HCT116 (cell line): ENCODE measurements around the gene E2F6. TPM values are rescaled to one million over a fixed set of nuclear protein-coding genes. Genes with fewer than 3 reads are reported as not detected.

Experiments used
- ATAC-seq: fragments of 200-7000 bp; cut with Tn5 transposase; 2 replicates; pipeline ENCODE4 v1.9.1; 2020; ENCODE audit warnings: mild to moderate bottlenecking, moderate library complexity
- BruUV-seq: library from RNA; stranded (reverse); fragments of 400-500 nt; replicated peaks from 2 replicates; lab custom pipeline; 2021; lab: Mats Ljungman, UMichigan
- CTCF ChIA-PET: fragments of 300-600 bp; sonication (Branson Sonifier 250); formaldehyde crosslinking; loops from one replicate; lab custom pipeline; 2021; ENCODE audit warnings: antibody characterized with exemption; lab: Charles Lee
- POLR2A ChIA-PET: fragments of 300-600, 350-600 bp; sonication (Branson Sonifier 250); formaldehyde crosslinking; loops from one replicate; lab custom pipeline; 2021; ENCODE audit warnings: antibody characterized with exemption; lab: Charles Lee
- RAD21 ChIA-PET, 2 experiments: fragments of 300-600 bp; sonication (Branson Sonifier 250); formaldehyde crosslinking; loops; one replicate each; lab custom pipeline; 2023; ENCODE audit warnings: low total read pairs in 2 of 2; ENCODE audit not compliant: uncharacterized antibody in 2 of 2, unreplicated experiment in 2 of 2, low non-redundant PET in 1 of 2; lab: Charles Lee
- DNase-seq: peaks from one replicate; pipeline ENCODE4 v3.0.0-alpha.2; 2010; ENCODE audit warnings: low read depth, low spot score
- H2AFZ ChIP-seq: fragments of 200-600 bp; shearing (Covaris generic), sonication (generic); 2 replicates; pipeline ENCODE4 v1.6.1; 2017; ENCODE audit warnings: low read depth, mixed run types, mixed read lengths, antibody characterized with exemption, low read length; ENCODE audit not compliant: poor library complexity, severe bottlenecking
- H3K27ac ChIP-seq: 2 replicates; pipeline ENCODE4 v1.5.1; 2012; ENCODE audit warnings: low read depth, low read length
- H3K27me3 ChIP-seq: fragments of 200-600 bp; sonication (generic); 2 replicates; pipeline ENCODE4 v1.6.1; 2016; ENCODE audit warnings: mixed run types, low read length, mixed read lengths; ENCODE audit not compliant: insufficient read depth
- H3K36me3 ChIP-seq, 2 experiments: fragments of 200-500 bp in 1 of 2; fragments of 200-600 bp in 1 of 2; sonication (Bioruptor generic) in 1 of 2; sonication (generic) in 1 of 2; 2 replicates each; pipeline versions ENCODE4 v1.5.1 to v1.6.1; 2014 to 2016; ENCODE audit warnings: low read length in 2 of 2, inconsistent platforms in 1 of 2, mixed read lengths in 1 of 2, mixed run types in 1 of 2; ENCODE audit not compliant: insufficient read depth in 2 of 2, control insufficient read depth in 1 of 2
- H3K4me1 ChIP-seq, 2 experiments: fragments of 200-600 bp in 1 of 2; sonication (generic) in 1 of 2; 2 replicates each; pipeline versions ENCODE4 v1.5.1 to v1.6.1; 2012 to 2017; ENCODE audit warnings: low read length in 2 of 2, inconsistent platforms in 1 of 2, mild to moderate bottlenecking in 1 of 2, mixed read lengths in 1 of 2, mixed run types in 1 of 2, moderate library complexity in 1 of 2; ENCODE audit not compliant: insufficient read depth in 2 of 2, control insufficient read depth in 1 of 2
- H3K4me2 ChIP-seq: fragments of 200-600 bp; sonication (generic); 2 replicates; pipeline ENCODE4 v1.6.1; 2017; ENCODE audit warnings: mixed run types, low read length, mixed read lengths
- H3K4me3 ChIP-seq, 2 experiments: fragments of 200-600 bp in 1 of 2; sonication (generic) in 1 of 2; replicated peaks in 1 of 2; 2 replicates each; pipeline ENCODE4 v1.5.1; 2011 to 2016; ENCODE audit warnings: low read length in 2 of 2, control low read depth in 1 of 2, low read depth in 1 of 2, mild to moderate bottlenecking in 1 of 2, mixed read lengths in 1 of 2, mixed run types in 1 of 2
- H3K79me2 ChIP-seq: fragments of 200-600 bp; sonication (generic); 2 replicates; pipeline ENCODE4 v1.6.1; 2017; ENCODE audit warnings: mild to moderate bottlenecking, mixed run types, low read length, moderate library complexity, mixed read lengths; ENCODE audit not compliant: insufficient read depth
- H3K9ac ChIP-seq: fragments of 200-600 bp; sonication (generic); 2 replicates; pipeline ENCODE4 v1.6.1; 2016; ENCODE audit warnings: low read length, mixed read lengths
- H3K9me2 ChIP-seq: fragments of 200-600 bp; sonication (generic), shearing (Covaris generic); 2 replicates; pipeline ENCODE4 v1.6.1; 2017; ENCODE audit warnings: mixed run types, mild to moderate bottlenecking, moderate library complexity; ENCODE audit not compliant: insufficient read depth
- H3K9me3 ChIP-seq, 2 experiments: fragments of 200-500 bp in 1 of 2; fragments of 200-600 bp in 1 of 2; sonication (Bioruptor generic) in 1 of 2; sonication (generic) in 1 of 2; 2 replicates each; pipeline ENCODE4 v1.6.1; 2014 to 2017; ENCODE audit warnings: low read length in 2 of 2, mixed read lengths in 2 of 2, inconsistent platforms in 1 of 2, low read depth in 1 of 2, mild to moderate bottlenecking in 1 of 2, mixed run types in 1 of 2, moderate library complexity in 1 of 2; ENCODE audit not compliant: control insufficient read depth in 1 of 2, insufficient read depth in 1 of 2
- H4K20me1 ChIP-seq: fragments of 200-600 bp; sonication (generic), shearing (Covaris generic); 2 replicates; pipeline ENCODE4 v1.6.1; 2017; ENCODE audit warnings: mixed run types, mild to moderate bottlenecking, moderate library complexity; ENCODE audit not compliant: insufficient read depth
- CEBPB ChIP-seq: IDR thresholded peaks from 2 replicates; pipeline ENCODE4 v1.6.1; 2012; ENCODE audit warnings: low read depth
- CTCF ChIP-seq, 3 experiments: fragments of 200-600 bp in 1 of 3; sonication (generic) in 1 of 3; IDR thresholded peaks in 2 of 3; conservative IDR thresholded peaks in 1 of 3; 2 replicates each; pipeline ENCODE4 v1.5.1; 2012 to 2017; ENCODE audit warnings: low read depth in 2 of 3, low read length in 2 of 3, antibody characterized with exemption in 1 of 3, borderline replicate concordance in 1 of 3, control low read depth in 1 of 3, mild to moderate bottlenecking in 1 of 3, mixed read lengths in 1 of 3, mixed run types in 1 of 3, moderate library complexity in 1 of 3; ENCODE audit not compliant: insufficient read depth in 1 of 3
- EGR1 ChIP-seq: IDR thresholded peaks from 2 replicates; pipeline ENCODE4 v1.6.1; 2012; ENCODE audit warnings: low read depth
- EZH2 ChIP-seq: fragments of 200-600 bp; sonication (generic); IDR thresholded peaks from 2 replicates; pipeline ENCODE4 v1.6.1; 2017; ENCODE audit warnings: antibody characterized with exemption, mixed run types
- FOSL1 ChIP-seq: IDR thresholded peaks from 2 replicates; pipeline ENCODE4 v1.6.1; 2012; ENCODE audit warnings: low read depth
- POLR2A ChIP-seq: IDR thresholded peaks from 2 replicates; pipeline ENCODE4 v1.7.0; 2011; ENCODE audit warnings: borderline replicate concordance; ENCODE audit not compliant: insufficient read depth, insufficient read length; ENCODE audit errors: extremely low read depth
- POLR2AphosphoS5 ChIP-seq: IDR thresholded peaks from 2 replicates; pipeline ENCODE4 v1.6.1; 2011; ENCODE audit warnings: mild to moderate bottlenecking, low read depth, low read length, moderate library complexity
- RAD21 ChIP-seq: IDR thresholded peaks from 2 replicates; pipeline ENCODE4 v1.6.1; 2012; ENCODE audit warnings: low read depth, mild to moderate bottlenecking
- SIN3A ChIP-seq: IDR thresholded peaks from 2 replicates; pipeline ENCODE4 v1.6.1; 2012; ENCODE audit warnings: low read depth
- SP1 ChIP-seq: IDR thresholded peaks from 2 replicates; pipeline ENCODE4 v1.6.1; 2012; ENCODE audit warnings: low read depth
- SRF ChIP-seq: IDR thresholded peaks from 2 replicates; pipeline ENCODE4 v1.6.1; 2012; ENCODE audit warnings: low read depth
- TCF7L2 ChIP-seq: IDR thresholded peaks from 2 replicates; pipeline ENCODE4 v1.7.0; 2011; ENCODE audit warnings: borderline replicate concordance, inconsistent platforms; ENCODE audit not compliant: insufficient read depth, insufficient read length; ENCODE audit errors: extremely low read depth
- intact Hi-C: fragments of 100-400 bp; cut with micrococcal nuclease; formaldehyde crosslinking; loops from 2 replicates; pipeline ENCODE4 v1.10.0; 2022
- total RNA-seq: library from RNA; stranded (reverse); gene quantifications from one replicate; pipeline ENCODE4 v1.2.1, GENCODE V29; 2021; ENCODE audit not compliant: unreplicated experiment
- TF ChIP-seq, protein P1 (sequence below): IDR thresholded peaks from 2 replicates; pipeline ENCODE4 v1.6.1; 2012
- TF ChIP-seq, protein P2 (sequence below): IDR thresholded peaks from 2 replicates; pipeline ENCODE4 v1.6.1; 2011; ENCODE audit warnings: mild to moderate bottlenecking, low read length, moderate library complexity; ENCODE audit not compliant: insufficient replicate concordance; ENCODE audit errors: extremely low read depth
- TF ChIP-seq, protein P3 (sequence below): IDR thresholded peaks from 2 replicates; pipeline ENCODE4 v1.6.1; 2012

The E2F6 gene
- total RNA-seq, 1 experiment from 2014 or later: 22.8 TPM

DNA sequence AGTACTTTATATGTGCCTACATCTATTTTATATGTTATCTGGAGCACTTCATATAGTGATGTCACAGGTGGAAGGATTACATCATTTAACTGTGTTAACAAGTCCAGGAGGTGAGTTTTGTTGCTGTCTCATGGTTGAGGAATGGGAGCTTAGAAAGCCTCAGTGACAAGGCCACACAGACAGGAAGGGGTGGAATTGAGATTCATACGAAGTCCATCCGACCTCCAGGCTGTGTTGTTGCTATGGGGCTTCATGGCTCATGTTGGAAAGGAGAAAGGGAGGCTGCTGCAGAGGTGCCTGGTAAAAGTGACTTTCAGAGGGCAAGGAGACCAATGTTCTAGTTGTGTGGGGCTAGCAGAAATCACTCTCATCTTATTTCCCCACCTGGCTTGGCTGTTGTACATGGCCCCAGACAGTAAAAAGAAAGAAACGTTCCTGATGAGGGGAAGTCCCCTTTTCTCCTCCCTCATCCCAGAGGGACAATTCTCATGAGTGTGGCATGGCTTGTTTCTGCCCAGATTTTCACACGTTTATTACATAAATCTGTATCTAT is 36.9 kb upstream of the E2F6 start:
- Histone ChIP-seq H3K9me2 (no peaks in the 10 kb centered on the region), H3K4me3 (no peak overlapping the region), H3K79me2 (no peaks in the 10 kb centered on the region), H3K9ac (no peak overlapping the region), H3K36me3 (no peaks in the 10 kb centered on the region), H3K9me3 (no peaks in the 10 kb centered on the region), H2AFZ (no peak overlapping the region), H4K20me1 (no peaks in the 10 kb centered on the region), H3K4me2 (no peak overlapping the region), H3K27me3 (no peaks in the 10 kb centered on the region), H3K27ac (no peak overlapping the region), H3K4me1 (peaks cover 17 to 30% of the 10 kb centered on the region in 2 experiments; a peak in 3 of 4 replicates)
- ATAC-seq: no peak
- DNase-seq: peak; percentile 13
- POLR2A ChIA-PET: no interaction called here
- RAD21 ChIA-PET: no interaction called here
- TF ChIP-seq FOSL1: 0 out of 2 replicates have a peak, but pooled peaks have one; percentile 10
- TF ChIP-seq, protein P1, sequence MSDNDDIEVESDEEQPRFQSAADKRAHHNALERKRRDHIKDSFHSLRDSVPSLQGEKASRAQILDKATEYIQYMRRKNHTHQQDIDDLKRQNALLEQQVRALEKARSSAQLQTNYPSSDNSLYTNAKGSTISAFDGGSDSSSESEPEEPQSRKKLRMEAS: no peak
- TF ChIP-seq SP1: no peak
- TF ChIP-seq POLR2AphosphoS5: no peak
- no peak for TF ChIP-seq SRF
- TF ChIP-seq POLR2A: no peak
- TF ChIP-seq EGR1: no peak
- TF ChIP-seq EZH2: no peak
- TF ChIP-seq, protein P2, sequence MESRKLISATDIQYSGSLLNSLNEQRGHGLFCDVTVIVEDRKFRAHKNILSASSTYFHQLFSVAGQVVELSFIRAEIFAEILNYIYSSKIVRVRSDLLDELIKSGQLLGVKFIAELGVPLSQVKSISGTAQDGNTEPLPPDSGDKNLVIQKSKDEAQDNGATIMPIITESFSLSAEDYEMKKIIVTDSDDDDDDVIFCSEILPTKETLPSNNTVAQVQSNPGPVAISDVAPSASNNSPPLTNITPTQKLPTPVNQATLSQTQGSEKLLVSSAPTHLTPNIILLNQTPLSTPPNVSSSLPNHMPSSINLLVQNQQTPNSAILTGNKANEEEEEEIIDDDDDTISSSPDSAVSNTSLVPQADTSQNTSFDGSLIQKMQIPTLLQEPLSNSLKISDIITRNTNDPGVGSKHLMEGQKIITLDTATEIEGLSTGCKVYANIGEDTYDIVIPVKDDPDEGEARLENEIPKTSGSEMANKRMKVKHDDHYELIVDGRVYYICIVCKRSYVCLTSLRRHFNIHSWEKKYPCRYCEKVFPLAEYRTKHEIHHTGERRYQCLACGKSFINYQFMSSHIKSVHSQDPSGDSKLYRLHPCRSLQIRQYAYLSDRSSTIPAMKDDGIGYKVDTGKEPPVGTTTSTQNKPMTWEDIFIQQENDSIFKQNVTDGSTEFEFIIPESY: no peak
- TF ChIP-seq CTCF (IDR thresholded peaks at IDR 0.05 in 2 of 3, conservative IDR thresholded peaks at IDR 0.05 in 1 of 3; ENCODE audit: borderline replicate concordance in 1 of 3, insufficient read depth in 1 of 3, low read depth in 2 of 3, low read length in 2 of 3): no peak
- 0 out of 2 replicates have a peak, but pooled peaks have one; percentile 7 for TF ChIP-seq CEBPB
- no peak for TF ChIP-seq SIN3A
- TF ChIP-seq RAD21: no peak
- no peak for TF ChIP-seq TCF7L2
- TF ChIP-seq, protein P3, sequence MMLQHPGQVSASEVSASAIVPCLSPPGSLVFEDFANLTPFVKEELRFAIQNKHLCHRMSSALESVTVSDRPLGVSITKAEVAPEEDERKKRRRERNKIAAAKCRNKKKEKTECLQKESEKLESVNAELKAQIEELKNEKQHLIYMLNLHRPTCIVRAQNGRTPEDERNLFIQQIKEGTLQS: no peak
- CTCF ChIA-PET: no interaction called here
- no TSS peak for BruUV-seq
- intact Hi-C loops: no loop called here
